H9 (cell line): ENCODE measurements around the gene MXD4. TPM values are rescaled to one million over a fixed set of nuclear protein-coding genes. Genes with fewer than 3 reads are reported as not detected.

Experiments
- DNase-seq: peaks from one replicate; pipeline ENCODE4 v3.0.0-alpha.2; 2017
- H2AFZ ChIP-seq: one replicate; pipeline ENCODE4 v1.6.1; 2013; ENCODE audit warnings: mild to moderate bottlenecking, low read length, control low read depth, moderate library complexity
- H2AK5ac ChIP-seq: 2 replicates; pipeline ENCODE4 v1.6.1; 2013; ENCODE audit warnings: low read length, control low read depth, mixed read lengths; ENCODE audit not compliant: insufficient read length
- H2BK120ac ChIP-seq: one replicate; pipeline ENCODE4 v1.6.1; 2013; ENCODE audit warnings: low read depth, mild to moderate bottlenecking, low read length, control low read depth, inconsistent platforms; ENCODE audit not compliant: poor library complexity, severe bottlenecking
- H2BK12ac ChIP-seq: 2 replicates; pipeline ENCODE4 v1.6.1; 2013; ENCODE audit warnings: low read length, control low read depth, mixed read lengths, low read depth; ENCODE audit not compliant: insufficient read length
- H2BK15ac ChIP-seq: 2 replicates; pipeline ENCODE4 v1.6.1; 2013; ENCODE audit warnings: low read depth, low read length, control low read depth
- H2BK20ac ChIP-seq: one replicate; pipeline ENCODE4 v1.6.1; 2013; ENCODE audit warnings: low read depth, mild to moderate bottlenecking, low read length, control low read depth, inconsistent platforms; ENCODE audit not compliant: poor library complexity, severe bottlenecking
- H2BK5ac ChIP-seq: 2 replicates; pipeline ENCODE4 v1.6.1; 2013; ENCODE audit warnings: low read length, control low read depth, mixed read lengths; ENCODE audit not compliant: insufficient read length
- H3K14ac ChIP-seq: 2 replicates; pipeline ENCODE4 v1.6.1; 2013; ENCODE audit warnings: low read length, control low read depth; ENCODE audit not compliant: insufficient read depth
- H3K18ac ChIP-seq: 2 replicates; pipeline ENCODE4 v1.6.1; 2013; ENCODE audit warnings: low read depth, mild to moderate bottlenecking, mixed read lengths, low read length, control low read depth; ENCODE audit not compliant: insufficient read length
- H3K23ac ChIP-seq: 2 replicates; pipeline ENCODE4 v1.6.1; 2013; ENCODE audit warnings: low read length, control low read depth, mixed read lengths, low read depth; ENCODE audit not compliant: insufficient read length
- H3K23me2 ChIP-seq: 2 replicates; pipeline ENCODE4 v1.6.1; 2013; ENCODE audit warnings: low read depth, mild to moderate bottlenecking, mixed read lengths, low read length, control low read depth; ENCODE audit not compliant: insufficient read length, poor library complexity, severe bottlenecking
- H3K27ac ChIP-seq: 2 replicates; pipeline ENCODE4 v1.5.1; 2013; ENCODE audit warnings: low read length, control low read depth, mixed read lengths, low read depth; ENCODE audit not compliant: insufficient read length
- H3K27me3 ChIP-seq: 2 replicates; pipeline ENCODE4 v1.6.1; 2013; ENCODE audit warnings: low read length, control low read depth, inconsistent platforms; ENCODE audit not compliant: insufficient read depth
- H3K4ac ChIP-seq: 2 replicates; pipeline ENCODE4 v1.6.1; 2013; ENCODE audit warnings: low read depth, mild to moderate bottlenecking, control low read depth, inconsistent platforms, low read length, moderate library complexity
- H3K4me1 ChIP-seq: 2 replicates; pipeline ENCODE4 v1.6.1; 2013; ENCODE audit warnings: low read length, control low read depth, inconsistent platforms; ENCODE audit not compliant: insufficient read depth
- H3K4me2 ChIP-seq: 2 replicates; pipeline ENCODE4 v1.6.1; 2013; ENCODE audit warnings: low read length, control low read depth, mixed read lengths; ENCODE audit not compliant: insufficient read length, insufficient read depth
- H3K56ac ChIP-seq: 2 replicates; pipeline ENCODE4 v1.6.1; 2013; ENCODE audit warnings: low read depth, mild to moderate bottlenecking, mixed read lengths, low read length, control low read depth; ENCODE audit not compliant: insufficient read length
- H3K79me1 ChIP-seq: 2 replicates; pipeline ENCODE4 v1.6.1; 2013; ENCODE audit warnings: low read depth, mild to moderate bottlenecking, moderate library complexity, low read length, control low read depth, inconsistent platforms; ENCODE audit not compliant: insufficient read depth, poor library complexity, severe bottlenecking
- H3K79me2 ChIP-seq: 2 replicates; pipeline ENCODE4 v1.6.1; 2013; ENCODE audit warnings: low read length, control low read depth, inconsistent platforms; ENCODE audit not compliant: insufficient read depth
- H3K9ac ChIP-seq: 2 replicates; pipeline ENCODE4 v1.6.1; 2013; ENCODE audit warnings: low read length, control low read depth, mixed read lengths; ENCODE audit not compliant: insufficient read length; ENCODE audit errors: extremely low read depth
- H3K9me3 ChIP-seq: one replicate; pipeline ENCODE4 v1.6.1; 2013; ENCODE audit warnings: low read depth, low read length, inconsistent platforms; ENCODE audit not compliant: control insufficient read depth
- H3T11ph ChIP-seq: one replicate; pipeline ENCODE4 v1.6.1; 2013; ENCODE audit warnings: mild to moderate bottlenecking, low read length, control low read depth, inconsistent platforms
- H4K20me1 ChIP-seq: one replicate; pipeline ENCODE4 v1.6.1; 2013; ENCODE audit not compliant: control insufficient read depth, insufficient read length, insufficient read depth
- H4K5ac ChIP-seq: 2 replicates; pipeline ENCODE4 v1.6.1; 2013; ENCODE audit warnings: low read depth, mild to moderate bottlenecking, mixed read lengths, low read length, control low read depth; ENCODE audit not compliant: insufficient read length
- H4K8ac ChIP-seq: replicated peaks from 2 replicates; pipeline ENCODE4 v1.6.1; 2013; ENCODE audit warnings: low read length, control low read depth, mixed read lengths, low read depth; ENCODE audit not compliant: insufficient read length
- H4K91ac ChIP-seq: 2 replicates; pipeline ENCODE4 v1.6.1; 2013; ENCODE audit warnings: low read depth, mild to moderate bottlenecking, moderate library complexity, mixed read lengths, low read length, control low read depth; ENCODE audit not compliant: insufficient read length
- H3K27ac Mint-ChIP-seq, 3 experiments: 2 replicates in 2 of 3; 3 replicates in 1 of 3; pipeline ENCODE4 v1.8.0; 2020 to 2021; ENCODE audit warnings: mixed read lengths in 3 of 3, mild to moderate bottlenecking in 1 of 3, moderate library complexity in 1 of 3
- H3K27me3 Mint-ChIP-seq: 2 replicates; pipeline ENCODE4 v1.8.0; 2021; ENCODE audit warnings: low read depth, mild to moderate bottlenecking, moderate library complexity, mixed read lengths
- H3K36me3 Mint-ChIP-seq, 3 experiments: 2 replicates in 2 of 3; 3 replicates in 1 of 3; pipeline ENCODE4 v1.8.0; 2020 to 2021; ENCODE audit warnings: low read depth in 3 of 3, mixed read lengths in 3 of 3; ENCODE audit not compliant: insufficient read depth in 1 of 3
- H3K4me1 Mint-ChIP-seq, 2 experiments: 2 replicates each; pipeline ENCODE4 v1.8.0; 2020; ENCODE audit warnings: mixed read lengths in 2 of 2
- H3K4me3 Mint-ChIP-seq, 2 experiments: 2 replicates in 1 of 2; 3 replicates in 1 of 2; pipeline ENCODE4 v1.8.0; 2020 to 2021; ENCODE audit warnings: mild to moderate bottlenecking in 2 of 2, mixed read lengths in 2 of 2, moderate library complexity in 1 of 2
- H3K9me3 Mint-ChIP-seq, 2 experiments: 2 replicates in 1 of 2; 3 replicates in 1 of 2; pipeline ENCODE4 v1.8.0; 2020; ENCODE audit warnings: mild to moderate bottlenecking in 2 of 2, mixed read lengths in 2 of 2, moderate library complexity in 1 of 2
- whole genome bisulfite sequencing: extraction: QIAGEN DNeasy Blood & Tissue Kit; methylation state at CpG from one replicate; pipeline ENCODE4 v1.1.7; 2013; ENCODE audit warnings: missing lambda C conversion rate, low lambda C conversion rate, mixed read lengths; ENCODE audit not compliant: insufficient read length; ENCODE audit errors: extremely low coverage; 5-methylcytosine and 5-hydroxymethylcytosine counted together
- total RNA-seq: library from RNA; stranded (reverse); gene quantifications from 2 replicates; pipeline ENCODE4 v1.2.1, GENCODE V29; 2021
- TF ChIP-seq, protein P1 (sequence below): fragments of 200-600 bp; sonication (generic); conservative IDR thresholded peaks from 3 replicates; pipeline ENCODE4 v1.8.0; 2021; ENCODE audit warnings: antibody characterized with exemption, mild to moderate bottlenecking

Gene MXD4
- total RNA-seq, 1 experiment from 2014 or later: 24.1 TPM

DNA sequence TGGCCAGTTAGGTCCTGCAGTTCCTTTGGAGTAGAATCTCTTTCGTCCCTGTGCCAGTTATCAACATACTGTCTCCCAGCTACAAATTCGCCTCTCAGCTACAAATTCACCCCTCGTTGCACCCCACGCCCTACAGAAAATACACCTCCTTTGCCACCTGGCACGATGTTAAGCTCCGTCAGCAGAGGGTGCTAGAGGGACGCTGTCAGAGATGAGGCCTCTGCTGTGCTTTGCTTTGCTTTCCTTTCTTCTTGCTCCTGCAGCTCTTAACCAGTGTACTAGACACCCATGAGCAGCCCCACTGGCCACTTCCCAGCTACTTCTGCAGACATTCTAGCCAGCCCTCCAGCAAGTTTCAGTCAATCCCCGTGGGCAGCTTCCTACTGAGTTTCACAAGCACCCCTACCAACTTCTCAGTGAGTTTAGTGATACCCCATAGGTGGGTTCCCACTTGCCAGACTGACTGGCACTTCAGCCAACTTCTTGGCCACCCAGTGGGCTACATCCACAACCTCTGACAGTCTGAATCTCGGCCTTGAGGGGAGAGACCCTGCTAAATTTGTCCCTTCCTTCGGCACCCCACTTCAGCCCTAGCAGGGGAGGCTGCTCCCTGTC, 41.8 kb downstream of the MXD4 start:
- H4K5ac ChIP-seq: no peak overlapping the region
- H3K4me1 ChIP-seq: peaks cover 21% of the 10 kb centered on the region
- no peak overlapping the region for H3K9ac ChIP-seq
- no peak overlapping the region for H3T11ph ChIP-seq
- H3K27ac ChIP-seq: no peak overlapping the region
- no peak overlapping the region for H2BK120ac ChIP-seq
- H2BK12ac ChIP-seq: no peak overlapping the region
- no peaks in the 10 kb centered on the region for H3K23me2 ChIP-seq
- no peak overlapping the region for H3K14ac ChIP-seq
- no peaks in the 10 kb centered on the region for H3K9me3 Mint-ChIP-seq
- H3K4me2 ChIP-seq: no peak overlapping the region
- DNase-seq: peak; percentile 83
- H2AFZ ChIP-seq: no peak overlapping the region
- no peak overlapping the region for H4K91ac ChIP-seq
- H4K8ac ChIP-seq: no peak overlapping the region
- TF ChIP-seq, protein P1, sequence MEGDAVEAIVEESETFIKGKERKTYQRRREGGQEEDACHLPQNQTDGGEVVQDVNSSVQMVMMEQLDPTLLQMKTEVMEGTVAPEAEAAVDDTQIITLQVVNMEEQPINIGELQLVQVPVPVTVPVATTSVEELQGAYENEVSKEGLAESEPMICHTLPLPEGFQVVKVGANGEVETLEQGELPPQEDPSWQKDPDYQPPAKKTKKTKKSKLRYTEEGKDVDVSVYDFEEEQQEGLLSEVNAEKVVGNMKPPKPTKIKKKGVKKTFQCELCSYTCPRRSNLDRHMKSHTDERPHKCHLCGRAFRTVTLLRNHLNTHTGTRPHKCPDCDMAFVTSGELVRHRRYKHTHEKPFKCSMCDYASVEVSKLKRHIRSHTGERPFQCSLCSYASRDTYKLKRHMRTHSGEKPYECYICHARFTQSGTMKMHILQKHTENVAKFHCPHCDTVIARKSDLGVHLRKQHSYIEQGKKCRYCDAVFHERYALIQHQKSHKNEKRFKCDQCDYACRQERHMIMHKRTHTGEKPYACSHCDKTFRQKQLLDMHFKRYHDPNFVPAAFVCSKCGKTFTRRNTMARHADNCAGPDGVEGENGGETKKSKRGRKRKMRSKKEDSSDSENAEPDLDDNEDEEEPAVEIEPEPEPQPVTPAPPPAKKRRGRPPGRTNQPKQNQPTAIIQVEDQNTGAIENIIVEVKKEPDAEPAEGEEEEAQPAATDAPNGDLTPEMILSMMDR: peak; percentile 90
- no peak overlapping the region for H3K56ac ChIP-seq
- H3K27ac Mint-ChIP-seq: peak overlapping the region in 1 of 3 experiments; percentile 89; a peak in 4 of 7 replicates
- H2BK5ac ChIP-seq: no peak overlapping the region
- peak overlapping the region in 1 of 2 experiments; percentile 25; a peak in 2 of 5 replicates for H3K4me3 Mint-ChIP-seq
- no CpG with 5 or more reads among the region's 10 CpGs for WGBS
- H3K79me2 ChIP-seq: no peaks in the 10 kb centered on the region
- peaks cover 48 to 50% of the 10 kb centered on the region in 2 experiments for H3K4me1 Mint-ChIP-seq
- no peak overlapping the region for H3K4ac ChIP-seq
- no peaks in the 10 kb centered on the region for H4K20me1 ChIP-seq
- H3K79me1 ChIP-seq: no peaks in the 10 kb centered on the region
- H3K27me3 Mint-ChIP-seq: no peaks in the 10 kb centered on the region; the same call in 1 of the 2 replicates
- no peak overlapping the region for H2AK5ac ChIP-seq
- H3K9me3 ChIP-seq: no peaks in the 10 kb centered on the region
- H3K23ac ChIP-seq: no peak overlapping the region
- no peak overlapping the region for H2BK20ac ChIP-seq
- H3K36me3 Mint-ChIP-seq: peaks cover 0 to 1% (median 0%) of the 10 kb centered on the region in 3 experiments; a peak in 1 of 7 replicates
- H2BK15ac ChIP-seq: no peak overlapping the region
- H3K27me3 ChIP-seq: no peaks in the 10 kb centered on the region
- no peak overlapping the region for H3K18ac ChIP-seq
